Left hindlimb (tissue), 1 donor: Measurements from ENCODE around the gene KRTAP5-7.
"Not testable (repeated sequence)": the region's sequence is repeated elsewhere in the genome, so short reads cannot be mapped to it uniquely, and the experiment has no call there.

Source experiments
- DNase-seq: peaks from one replicate; pipeline ENCODE4 v3.0.0-alpha.2; 2018

KRTAP5-7 gene

DNA sequence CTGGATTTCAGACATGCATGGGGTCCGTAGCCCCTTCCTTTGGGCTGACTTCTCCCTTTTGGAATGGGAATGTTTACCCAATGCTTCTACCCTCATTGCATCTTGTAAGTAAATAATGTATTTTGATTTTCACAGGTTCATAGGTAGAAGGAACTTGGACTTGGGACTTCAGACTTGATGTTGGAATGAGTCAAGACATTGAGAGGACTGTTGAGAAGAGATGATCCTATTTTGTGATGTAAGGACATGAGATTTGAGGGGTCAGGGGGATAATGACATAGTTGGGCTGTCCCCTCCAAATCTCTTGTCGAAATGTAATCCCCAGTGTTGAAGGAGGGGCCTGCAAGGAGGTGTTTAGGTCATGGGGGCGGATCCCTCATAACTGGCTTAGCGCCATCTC lies 37.4 kb downstream of the KRTAP5-7 start:
- DNase-seq = no peak

DNA sequence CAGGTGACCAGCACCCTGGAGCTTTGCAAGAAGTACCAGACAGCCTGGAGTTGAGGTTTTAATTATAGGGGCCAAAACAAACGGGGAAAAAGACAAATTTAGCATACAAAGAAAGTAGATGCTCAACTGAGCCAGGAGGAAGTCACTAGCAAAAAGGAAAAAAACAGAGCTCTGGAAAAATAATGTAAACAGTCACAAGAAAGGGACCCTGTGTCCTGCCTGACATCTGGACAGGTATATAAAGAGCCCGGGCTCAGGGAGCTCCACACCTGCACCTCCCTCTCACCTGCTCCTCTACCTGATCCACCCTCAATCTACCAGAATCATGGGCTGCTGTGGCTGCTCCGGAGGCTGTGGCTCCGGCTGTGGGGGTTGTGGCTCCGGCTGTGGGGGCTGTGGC lies 38.2 kb downstream of the KRTAP5-7 start, which contains the start of gene KRTAP5-10:
KRTAP5-10 (plus strand) TSS at position 301 of the 400 bp plus-strand sequence; CDS start at position 326, 25 bp downstream.
- no peak for DNase-seq

DNA sequence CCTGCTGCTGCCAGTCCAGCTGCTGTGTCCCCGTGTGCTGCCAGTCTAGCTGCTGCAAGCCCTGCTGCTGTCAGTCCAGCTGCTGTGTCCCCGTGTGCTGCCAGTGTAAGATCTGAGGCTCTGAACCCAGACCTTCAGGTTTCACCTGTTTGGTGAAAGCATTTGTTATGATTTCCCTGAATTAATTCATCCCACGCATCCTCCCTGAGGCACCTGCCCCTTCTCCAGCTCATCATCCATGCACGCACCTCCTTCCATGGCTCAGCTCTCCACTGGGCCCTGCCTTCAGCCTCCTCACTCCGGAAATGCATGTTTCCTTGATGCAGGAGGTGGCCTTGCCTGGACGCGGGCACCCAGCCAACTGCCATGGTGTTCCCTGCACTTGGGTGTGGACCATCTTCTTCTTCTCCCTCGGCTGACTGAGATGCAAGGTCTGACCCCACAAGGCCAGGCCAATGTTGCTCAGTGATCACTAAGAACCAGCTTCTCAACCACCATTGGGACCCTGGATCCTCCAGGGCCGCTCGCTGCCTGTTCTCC lies 39.1 kb downstream of the KRTAP5-7 start:
- no peak for DNase-seq

DNA sequence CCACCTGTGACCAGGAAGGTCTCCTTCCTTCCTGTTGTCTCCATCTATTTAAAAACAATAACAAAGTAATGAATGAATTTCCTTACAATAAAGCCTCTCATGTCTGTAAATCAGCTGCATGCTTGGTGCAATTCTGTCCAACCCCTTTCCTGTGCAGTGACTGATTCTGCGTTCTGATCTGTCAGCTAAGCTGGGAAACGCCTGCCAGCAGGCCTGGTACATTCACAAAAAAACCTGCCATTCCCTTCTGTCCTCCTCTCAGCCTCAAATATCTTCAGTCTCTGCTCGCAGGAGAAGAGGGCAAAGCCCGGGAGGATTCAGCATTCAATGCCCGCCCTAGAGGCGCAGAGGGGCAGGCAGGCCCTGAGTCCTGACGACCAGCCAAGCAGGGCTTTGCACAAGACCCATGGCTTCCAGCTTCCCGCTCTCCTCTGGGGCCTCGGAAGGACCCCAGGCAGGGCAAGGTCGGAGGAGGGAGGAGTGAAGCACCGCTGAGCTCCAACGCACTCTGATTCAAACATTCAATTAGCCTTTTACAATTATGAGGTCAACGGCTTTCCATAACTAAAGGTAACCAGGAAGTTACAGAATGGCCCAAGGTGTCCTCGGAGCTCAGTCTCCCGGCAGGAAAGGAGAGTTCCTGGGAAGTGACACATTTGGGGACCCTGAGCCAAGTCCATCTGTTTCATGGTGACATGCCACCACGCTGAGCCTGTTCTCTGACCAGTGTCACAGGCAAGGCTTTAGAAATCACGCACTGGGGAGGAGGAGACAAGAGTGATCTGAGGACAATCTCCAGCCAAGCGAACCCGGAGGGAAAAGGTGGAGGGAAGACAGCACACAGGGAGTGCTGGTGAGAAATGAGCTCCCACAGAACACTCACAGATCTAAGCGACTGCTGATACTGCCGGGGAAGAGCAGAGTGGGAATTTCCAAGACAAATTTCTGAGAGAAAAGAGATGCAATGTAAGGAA lies 39.8 kb downstream of the KRTAP5-7 start:
- not testable (repeated sequence) for DNase-seq

DNA sequence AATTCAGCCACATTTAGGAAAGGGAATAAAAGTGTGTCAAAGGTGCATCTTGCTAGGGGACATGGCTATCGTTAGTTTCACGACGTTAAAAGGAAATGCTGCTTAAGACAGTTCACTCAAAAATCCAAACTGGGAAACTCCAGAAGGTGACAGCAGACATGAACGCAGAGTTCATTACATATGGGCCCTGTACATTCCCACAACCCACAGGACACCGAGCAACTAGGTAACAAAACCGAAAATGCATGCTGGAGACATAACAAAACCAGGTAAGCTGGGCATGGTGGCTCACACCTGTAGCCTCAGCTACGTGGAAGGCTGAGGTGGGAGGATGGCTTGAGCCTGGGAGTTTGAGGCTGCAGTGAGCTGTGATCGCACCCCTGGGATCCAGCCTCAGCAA lies 40.6 kb downstream of the KRTAP5-7 start:
- DNase-seq = not testable (repeated sequence)

DNA sequence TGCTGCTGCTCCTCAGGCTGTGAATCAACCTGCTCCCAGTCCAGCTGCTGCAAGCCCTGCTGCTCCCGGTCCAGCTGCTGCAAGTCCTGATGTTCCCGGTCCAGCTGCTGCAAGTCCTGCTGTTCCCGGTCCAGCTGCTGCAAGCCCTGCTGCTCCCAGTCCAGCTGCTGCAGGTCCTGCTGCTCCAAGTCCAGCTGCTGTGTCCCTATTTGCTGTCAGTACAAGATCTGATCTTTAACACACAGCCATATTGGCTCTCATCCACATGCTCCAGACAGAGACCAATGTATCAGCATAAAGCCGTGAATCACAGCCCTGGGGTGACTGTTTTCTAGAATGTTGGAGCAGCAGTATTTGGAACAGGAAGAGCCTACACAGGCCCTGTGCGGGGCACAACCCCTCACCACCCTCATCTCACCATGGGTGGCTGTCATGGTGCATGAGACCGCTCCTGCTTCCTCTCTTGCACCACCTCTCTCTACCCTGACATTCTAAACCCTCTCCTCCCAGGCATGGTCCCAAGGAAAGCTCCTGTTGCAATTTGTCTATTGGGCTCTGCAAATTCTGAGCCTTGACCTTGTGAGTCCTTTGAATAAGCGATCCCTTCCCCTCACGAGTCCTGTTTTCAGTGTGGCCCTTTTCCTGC lies 41.8 kb downstream of the KRTAP5-7 start:
- DNase-seq = peak; percentile 54

DNA sequence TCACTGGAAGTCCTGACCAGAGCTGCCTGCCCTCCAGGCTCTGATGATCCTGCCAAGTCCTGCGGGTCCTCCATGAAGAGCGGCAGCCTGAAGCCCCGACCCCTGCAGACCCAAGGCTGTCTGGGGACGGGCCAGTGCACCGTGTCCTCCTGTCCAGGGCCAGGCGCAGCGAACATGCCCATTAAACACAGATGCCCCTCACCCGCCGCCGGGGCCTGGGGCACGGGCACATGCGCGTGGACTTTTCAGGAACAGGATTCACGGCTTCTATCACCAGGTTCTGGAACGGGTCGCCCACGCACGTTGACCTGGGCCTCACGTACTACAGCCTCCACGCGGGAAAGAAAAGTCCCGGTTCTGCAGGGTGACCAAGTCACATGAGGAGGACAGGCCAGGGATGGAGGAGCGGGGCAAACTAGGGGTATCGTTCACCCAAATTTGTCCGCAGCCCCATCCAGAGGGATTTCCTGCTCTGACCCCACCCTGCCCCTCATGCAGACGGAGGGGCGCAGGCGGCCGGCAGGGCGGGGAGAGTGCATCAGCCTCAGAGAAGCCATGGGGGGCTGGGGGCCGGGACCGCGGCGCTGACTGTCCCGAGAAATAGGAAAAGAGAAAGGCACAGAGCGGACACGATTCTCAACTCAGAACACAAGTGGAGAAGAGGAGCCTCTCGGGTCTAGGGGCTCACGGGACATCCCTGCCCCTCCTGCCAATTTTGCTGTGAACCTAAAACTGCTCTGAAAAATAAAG lies 44.2 kb downstream of the KRTAP5-7 start:
- DNase-seq = not testable (repeated sequence)

DNA sequence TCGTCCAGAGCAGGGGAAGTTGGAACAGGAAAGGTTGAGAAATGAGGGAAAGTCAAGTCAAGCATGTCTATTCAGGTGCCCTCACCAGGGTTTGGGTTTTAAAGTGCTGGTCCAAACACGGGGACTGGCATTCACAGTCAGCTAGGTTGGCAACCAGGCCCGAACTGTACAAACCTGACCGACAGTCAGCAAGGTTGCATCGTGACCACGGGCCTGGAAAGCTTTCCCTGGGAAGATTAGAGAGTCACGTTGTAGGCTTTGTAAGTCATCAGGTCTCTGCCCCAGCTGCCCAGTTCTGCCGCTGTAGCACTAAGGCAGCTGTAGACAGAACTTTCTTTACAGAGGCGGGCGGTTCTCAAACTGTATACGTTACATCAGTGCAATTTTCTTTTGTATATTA lies 45.7 kb downstream of the KRTAP5-7 start:
- DNase-seq = no peak

DNA sequence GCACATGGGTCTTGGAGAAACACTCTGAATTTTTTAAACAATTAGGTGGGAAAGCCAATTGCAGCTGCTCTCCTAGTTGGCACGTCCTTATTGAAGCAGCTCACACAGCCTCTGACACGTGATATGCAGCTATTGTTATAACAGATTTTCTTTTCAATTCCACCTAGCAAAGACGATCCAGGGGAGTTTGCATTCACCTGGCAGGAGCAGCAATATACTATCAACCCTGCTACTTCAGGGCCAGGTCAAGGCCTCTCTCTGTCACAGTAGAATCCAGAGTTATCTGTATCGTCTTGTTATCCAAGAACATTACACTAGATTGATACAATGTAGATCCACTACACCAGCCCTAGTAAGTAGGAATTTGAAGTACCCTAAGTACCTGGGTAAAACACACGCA lies 47.4 kb downstream of the KRTAP5-7 start:
- no peak for DNase-seq

DNA sequence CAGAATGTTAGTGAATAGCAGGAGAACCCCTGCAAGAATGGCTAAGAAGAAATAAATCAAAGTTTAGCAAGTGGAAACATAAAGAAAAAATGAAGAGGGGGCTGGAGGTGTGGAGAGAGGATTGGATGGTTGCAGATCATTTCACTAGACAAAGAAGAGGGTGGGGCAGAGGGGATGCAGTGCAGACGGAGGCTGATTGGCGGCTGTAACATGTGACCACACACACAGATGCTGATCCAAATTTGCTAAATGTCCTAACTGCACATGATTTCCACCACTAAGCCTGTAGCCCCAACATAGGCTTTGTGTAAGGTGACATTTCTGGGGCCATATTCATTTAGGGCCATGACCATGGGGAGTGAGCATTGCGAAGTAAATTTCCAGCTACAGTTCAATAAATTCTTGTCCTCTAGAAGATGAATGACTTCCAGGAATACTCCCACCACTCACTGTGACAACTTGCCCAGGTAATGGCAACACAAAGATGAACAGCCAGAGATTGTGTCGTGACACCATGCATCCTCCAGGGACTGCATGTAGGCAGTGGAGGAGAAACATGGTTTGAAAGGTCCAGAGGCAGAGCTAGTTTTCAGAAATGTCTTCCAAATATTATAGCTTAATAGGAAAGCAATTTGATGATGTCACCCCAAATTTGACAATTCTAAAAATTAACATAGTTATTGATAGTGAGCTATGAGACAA lies 48.8 kb downstream of the KRTAP5-7 start:
- DNase-seq = no peak

DNA sequence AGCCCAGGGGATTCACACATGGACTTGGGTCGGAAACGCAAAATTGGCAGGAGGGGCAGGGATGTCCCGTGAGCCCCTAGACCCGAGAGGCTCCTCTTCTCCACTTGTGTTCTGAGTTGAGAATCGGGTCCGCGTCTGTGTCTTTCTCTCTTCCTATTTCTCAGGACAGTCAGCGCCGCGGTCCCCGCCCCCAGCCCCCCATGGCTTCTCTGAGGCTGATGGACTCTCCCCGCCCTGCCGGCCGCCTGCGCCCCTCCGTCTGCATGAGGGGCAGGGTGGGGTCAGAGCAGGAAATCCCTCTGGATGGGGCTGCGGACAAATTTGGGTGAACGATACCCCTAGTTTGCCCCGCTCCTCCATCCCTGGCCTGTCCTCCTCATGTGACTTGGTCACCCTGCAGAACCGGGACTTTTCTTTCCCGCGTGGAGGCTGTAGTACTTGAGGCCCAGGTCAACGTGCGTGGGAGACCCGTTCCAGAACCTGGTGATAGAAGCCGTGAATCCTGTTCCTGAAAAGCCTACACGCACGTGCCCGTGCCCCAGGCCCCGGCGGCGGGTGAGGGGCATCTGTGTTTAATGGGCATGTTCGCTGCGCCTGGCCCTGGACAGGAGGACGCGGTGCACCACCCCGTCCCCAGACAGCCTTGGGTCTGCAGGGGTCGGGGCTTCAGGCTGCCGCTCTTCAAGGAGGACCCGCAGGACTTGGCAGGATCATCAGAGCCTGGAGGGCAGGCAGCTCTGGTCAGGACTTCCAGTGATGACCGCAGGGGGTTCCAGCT lies 49.8 kb downstream of the KRTAP5-7 start:
- not testable (repeated sequence) for DNase-seq

DNA sequence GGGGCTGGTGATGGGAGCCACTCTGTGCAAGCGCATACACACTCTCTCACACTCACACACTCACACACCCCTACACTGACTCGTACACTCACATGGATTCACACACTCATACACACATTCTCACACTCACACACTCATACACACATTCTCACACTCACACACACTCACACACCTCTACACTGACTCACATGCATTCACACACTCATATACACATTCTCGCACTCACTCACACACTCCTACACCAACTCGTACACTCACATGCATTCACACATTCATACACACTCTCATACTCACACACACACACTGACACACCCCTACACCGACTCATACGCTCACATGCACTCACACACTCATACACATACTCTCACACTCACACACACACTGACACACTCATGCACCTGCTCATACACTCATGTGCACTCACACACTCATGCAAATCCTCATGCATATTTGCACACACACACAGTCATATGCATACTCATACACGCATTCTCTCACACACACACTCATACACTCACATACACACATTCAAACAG lies 50.5 kb downstream of the KRTAP5-7 start:
- no peak for DNase-seq
